Effector CD4-positive, alpha-beta T cell (primary cell): ENCODE measurements around the gene NRG3.

Source experiments
- DNase-seq: peaks from one replicate; pipeline ENCODE4 v3.0.0-alpha.2; 2020

NRG3 gene

GRCh38 chr10:82738592-82738991 is 863.6 kb downstream of the NRG3 start:
- no peak for DNase-seq

DNA sequence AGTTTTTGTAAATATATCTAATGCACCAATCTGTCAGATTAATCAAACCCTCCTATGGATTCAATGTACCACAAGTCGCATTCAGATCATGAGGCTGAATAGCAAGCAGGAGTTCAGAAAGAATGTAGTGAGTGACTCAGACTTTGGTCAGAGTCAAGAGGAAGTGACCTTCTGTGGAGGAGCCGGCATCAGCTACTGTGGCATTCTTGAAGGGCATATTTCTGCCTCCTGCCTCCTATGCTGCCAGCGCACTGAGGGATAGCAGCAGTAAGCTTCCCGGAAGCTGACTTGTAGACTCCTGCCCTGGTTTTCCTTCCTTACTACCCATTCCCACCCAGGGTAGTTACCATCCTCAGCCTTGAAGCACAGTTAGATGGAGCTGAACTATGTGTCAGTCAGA is 867.5 kb downstream of the NRG3 start:
- no peak for DNase-seq

DNA sequence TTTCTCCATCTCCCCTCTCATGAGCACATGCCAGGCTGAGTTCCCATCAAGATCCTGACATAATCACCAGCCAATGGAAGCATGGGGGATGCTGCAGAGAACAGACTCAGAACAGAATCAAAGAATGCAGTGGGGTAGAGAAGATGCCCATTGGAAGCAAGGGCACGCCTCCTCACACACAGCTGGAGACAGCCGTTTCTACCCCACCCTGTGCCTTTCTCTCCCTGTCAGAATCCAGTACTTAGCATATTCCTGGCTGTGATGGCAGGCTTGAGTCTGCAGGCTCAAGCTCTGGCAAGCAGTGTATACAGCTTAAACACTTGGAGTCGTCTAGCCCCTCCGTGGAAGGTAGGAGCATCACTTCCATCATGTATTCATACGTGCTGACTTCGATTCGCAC is 867.9 kb downstream of the NRG3 start:
- DNase-seq: no peak

DNA sequence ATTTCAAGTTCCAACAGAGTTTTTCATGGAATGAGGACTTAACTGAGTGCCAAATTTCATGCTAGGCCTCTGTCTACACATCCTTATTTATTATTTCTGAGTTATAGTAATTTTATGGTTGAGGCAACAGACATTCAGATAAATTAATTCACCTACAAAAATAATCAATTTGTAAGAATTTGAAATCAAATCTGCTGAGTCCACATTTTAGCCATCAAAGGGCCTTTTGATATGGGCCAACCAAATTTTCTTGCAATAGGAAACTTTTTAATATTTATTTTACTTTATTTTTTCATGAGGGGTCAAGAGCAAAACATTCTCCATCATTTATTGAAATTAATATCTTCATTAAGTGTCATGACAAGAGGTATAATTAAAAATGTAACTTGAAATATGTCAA is 875.5 kb downstream of the NRG3 start:
- DNase-seq: no peak

- no peak for DNase-seq
Observed at GRCh38 chr10:82757397-82757796, 882.4 kb downstream of the NRG3 start.

GRCh38 chr10:82757901-82758300 is 882.9 kb downstream of the NRG3 start:
- no peak for DNase-seq

- DNase-seq: no peak
Observed at GRCh38 chr10:82759050-82759449, 884.1 kb downstream of the NRG3 start.

DNA sequence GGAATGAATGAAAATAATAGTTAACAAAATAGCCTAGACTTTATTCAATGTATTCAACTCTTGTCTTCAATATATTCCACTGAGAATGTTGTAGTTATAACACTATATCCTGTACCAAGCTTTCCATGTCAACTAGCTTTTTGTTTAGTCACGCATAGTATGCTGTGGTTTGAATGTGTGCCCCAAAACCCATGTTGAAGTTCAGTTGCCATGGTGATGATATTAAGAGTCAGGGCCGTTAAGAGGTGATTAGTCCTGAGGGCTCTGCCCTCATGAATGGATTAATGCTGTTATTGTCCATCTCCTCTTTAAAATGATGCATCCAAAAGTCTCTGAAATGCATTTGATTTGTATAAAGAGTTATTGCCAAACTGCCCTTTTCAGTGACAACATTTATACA is 887.6 kb downstream of the NRG3 start:
- DNase-seq: no peak

DNA sequence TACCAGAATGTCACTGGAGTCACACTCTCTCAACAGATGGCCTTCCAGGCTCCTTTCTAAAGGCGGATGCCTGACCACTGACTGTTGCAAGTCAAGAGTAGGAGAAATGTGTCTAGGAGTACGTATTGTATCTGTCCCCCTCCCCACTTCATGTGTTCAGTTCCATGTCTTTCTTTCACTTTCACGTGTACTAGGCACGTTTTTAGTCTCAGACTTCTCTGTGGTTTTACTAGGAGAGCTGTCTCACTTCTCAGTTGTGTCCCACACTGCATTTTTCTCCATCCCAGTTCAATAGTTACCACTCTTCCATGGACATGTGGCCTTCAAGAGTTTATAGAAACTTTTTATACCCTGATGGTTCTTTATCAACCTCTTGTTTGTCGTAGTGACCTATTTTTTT is 893.0 kb downstream of the NRG3 start:
- DNase-seq: no peak

DNA sequence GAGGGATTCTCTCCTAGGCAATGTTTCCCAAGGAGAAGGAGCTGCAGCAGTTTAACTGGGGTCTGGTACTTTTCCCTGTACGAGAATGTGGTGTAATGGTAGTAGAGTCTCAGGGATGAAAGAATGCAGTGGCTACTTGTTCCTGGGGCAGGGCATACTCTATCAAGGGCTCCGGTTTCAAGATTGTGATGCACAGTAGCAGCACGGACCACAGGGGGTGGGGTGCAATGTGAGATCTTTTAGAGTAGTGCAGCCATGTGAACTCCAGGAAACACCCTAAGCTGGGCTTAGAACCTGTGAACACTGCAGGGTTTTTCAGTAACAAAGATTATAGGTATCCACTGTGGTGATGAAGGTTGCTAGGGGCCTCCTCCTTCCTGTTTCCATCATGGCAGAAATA is 903.9 kb downstream of the NRG3 start:
- no peak for DNase-seq

DNA sequence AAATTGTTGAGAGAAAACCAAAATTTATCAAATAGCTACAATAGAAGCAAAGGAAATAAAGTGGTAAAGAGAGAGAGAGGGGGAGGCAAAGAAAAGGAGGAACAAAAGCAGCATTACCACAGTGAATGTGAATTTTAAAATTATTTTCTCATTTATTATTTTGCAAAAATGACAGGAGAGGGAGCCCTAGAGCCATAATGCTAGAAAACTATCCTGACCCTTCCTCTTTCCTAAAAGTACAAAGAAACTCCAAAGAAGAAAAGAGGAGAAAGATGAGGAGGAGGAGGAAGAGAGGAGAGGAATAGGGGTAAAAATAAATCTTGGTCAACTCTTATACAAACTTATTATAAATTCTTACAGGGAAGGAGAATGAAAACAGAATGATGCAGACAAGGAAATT is 921.5 kb downstream of the NRG3 start:
- DNase-seq: no peak

GRCh38 chr10:82801289-82801688 is 926.3 kb downstream of the NRG3 start:
- DNase-seq: no peak

- no peak for DNase-seq
Observed at GRCh38 chr10:82811621-82812020, 936.6 kb downstream of the NRG3 start.

- DNase-seq: no peak
Observed at GRCh38 chr10:82813856-82814255, 938.9 kb downstream of the NRG3 start.

DNA sequence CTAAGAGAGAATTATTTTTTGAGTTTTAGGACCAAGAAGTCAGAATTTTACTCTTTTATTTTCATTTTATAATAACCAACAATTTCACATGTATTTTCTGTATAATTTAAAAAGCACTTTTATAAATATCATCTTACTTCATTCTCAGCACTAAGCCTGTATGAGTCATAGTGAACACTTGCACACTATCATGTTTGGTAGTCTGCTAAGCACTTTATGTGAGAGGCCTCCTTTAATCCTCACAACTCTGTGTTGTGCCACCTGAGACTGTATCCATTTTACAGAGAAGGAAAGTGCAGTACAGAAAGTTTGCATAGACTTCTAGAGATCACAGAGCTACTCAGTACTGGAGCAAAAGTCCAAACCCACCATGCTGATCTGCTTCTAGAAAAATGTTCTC is 939.6 kb downstream of the NRG3 start:
- no peak for DNase-seq

DNA sequence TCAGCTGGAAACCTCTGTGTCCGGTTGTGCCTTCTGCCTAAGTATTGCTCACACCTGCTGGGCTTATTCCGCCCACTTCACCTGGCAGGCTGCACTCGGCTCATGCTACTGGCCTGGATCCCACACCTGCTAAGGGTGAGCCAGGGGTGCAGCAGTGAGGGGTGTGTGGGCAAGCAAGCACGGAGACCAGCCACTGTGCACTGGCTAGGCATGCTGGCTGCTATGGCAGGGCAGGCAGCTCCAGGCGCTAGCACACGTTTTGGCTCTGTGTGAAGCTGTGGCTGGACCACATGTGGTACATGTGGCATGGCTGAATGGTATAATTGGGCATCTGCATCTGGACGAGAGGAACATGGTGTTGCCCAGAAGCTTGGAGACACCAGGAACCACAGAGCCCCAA is 940.7 kb downstream of the NRG3 start:
- DNase-seq: no peak

GRCh38 chr10:82817676-82818422 is 942.9 kb downstream of the NRG3 start:
- DNase-seq: no peak

DNA sequence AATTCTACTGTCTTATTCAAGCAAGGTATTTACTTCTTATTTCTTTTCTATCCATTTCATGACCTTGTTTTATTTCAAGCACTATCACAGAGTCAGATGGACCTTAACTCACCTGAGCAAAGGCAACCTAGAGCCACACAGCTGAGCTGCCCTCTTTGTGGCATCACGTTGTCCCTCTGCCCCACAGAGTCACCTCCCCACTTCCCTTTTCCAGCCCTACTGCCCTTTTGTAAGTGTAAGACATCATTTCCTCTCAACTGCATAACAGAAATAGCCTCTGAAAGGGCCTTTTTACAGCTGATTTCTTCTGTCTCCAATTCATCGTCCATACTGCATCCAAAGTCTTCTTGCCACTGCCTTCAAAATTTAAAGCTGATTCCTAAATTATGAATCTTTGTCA is 946.0 kb downstream of the NRG3 start:
- DNase-seq: no peak

DNA sequence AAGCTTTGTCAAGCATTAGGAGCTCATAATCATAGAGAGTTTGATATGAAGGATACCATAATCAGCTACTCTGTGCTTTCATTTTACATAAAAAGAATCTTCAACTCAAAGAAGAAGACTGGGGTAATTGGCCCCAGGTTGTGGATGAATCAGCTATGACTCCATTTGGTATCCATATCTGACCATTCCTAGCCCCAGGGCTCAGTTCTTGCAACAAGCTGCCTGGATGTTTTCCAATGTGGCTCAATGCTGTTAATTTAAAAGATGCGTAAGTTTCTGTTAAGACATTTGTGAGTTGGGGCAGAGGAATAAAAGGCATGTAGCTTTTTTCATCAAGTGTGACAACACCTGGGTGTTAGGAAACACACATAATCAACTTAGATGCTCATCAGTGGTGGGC is 951.1 kb downstream of the NRG3 start:
- no peak for DNase-seq

DNA sequence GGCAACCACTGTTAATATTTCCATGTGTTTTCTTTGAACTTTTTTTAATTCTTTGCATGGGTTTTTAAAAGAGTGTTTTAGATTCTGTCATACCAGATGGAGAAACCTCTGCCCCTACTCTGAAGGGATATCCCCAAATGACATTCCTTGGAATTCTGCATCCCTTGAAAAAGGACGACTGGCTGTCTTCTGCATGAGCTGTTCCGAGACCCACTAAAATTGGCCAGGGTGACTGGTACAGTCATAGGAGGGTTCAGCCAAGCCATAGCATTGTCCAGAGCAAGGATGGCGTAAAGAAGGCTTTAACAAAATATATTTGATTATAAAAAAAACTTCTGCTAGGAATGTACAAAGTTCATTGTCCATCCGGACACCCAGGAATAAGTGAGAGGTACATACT is 952.9 kb downstream of the NRG3 start:
- DNase-seq: no peak

GRCh38 chr10:82847242-82847641 is 972.2 kb downstream of the NRG3 start:
- no peak for DNase-seq

GRCh38 chr10:82850191-82850590 is 975.2 kb downstream of the NRG3 start:
- DNase-seq: no peak

DNA sequence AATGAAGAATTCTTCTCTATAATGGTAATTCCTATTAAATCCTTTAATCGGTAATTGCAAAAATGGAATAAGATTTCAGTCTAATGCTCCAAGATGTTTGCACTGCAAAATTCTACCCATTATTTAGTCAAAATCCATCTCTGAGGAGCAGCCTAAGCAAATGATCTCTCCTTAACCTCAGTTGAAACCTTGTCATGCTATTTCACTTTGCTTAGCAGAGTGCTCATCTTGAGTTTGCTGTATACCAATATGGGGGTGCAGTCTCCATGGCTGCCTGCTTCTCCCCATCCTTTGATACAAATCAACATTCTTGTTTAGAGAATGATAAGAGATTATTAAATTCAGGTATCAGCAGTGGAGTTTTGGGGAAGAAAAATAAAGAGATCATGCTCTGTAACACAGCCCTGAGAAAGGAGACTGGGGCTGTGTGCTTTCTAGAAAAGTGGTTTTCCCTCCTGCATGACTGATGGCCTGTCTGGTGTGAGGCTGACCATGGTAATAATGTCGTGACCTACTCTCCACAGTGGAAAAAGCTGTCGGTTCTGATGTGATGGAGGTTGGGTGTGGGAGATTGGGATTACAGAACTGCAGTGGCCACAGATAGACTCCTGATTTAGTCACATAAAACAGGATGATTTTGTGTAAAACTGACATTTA is 982.1 kb downstream of the NRG3 start:
- DNase-seq: no peak

DNA sequence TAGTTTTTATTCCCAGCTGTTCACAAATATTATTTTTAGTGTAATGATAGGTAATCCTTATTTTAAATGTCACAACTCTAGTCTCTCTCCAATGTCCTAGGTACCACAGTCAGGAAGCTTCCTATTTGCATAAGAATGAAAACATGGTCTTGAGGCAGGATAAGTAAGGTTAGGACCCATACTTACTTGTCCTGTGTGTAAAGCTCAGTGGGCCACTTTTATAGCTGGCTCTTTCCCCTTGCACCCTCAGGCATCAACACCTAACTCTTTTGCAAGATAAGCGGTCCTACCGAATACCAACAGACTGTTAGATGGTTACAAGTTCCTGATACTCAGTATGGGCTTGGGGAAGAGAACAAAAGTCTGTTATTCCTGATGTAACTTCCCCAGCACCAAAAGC is 986.9 kb downstream of the NRG3 start:
- no peak for DNase-seq

DNA sequence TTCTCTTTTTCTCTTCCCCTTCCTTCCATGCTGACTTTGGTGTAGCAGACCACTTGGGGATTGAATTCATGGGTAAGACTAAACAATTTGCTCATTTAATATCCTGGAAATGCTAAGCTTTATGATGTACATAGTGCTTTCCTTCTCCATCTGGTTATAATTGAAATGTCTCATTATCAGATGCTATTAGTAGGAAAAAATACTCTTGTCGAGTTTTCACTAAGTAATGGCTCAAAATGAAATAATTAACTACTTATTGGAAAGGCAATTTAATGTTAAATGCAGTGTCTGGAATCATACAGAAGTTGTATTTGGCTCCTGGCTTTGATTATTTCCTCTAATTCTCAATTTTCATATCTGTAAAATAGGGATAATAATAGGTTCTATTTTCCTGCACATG is 990.4 kb downstream of the NRG3 start:
- DNase-seq: no peak
